ENCODE data around the gene TF. TPM values are rescaled to one million over a fixed set of nuclear protein-coding genes. Genes with fewer than 3 reads are reported as not detected.

Gene TF
- total and polyA plus RNA-seq, 10 of the 15 experiments (the other 5 are each of a cell fraction or from before 2014, with no cell fraction given): under 0.01 to 8.9 (median 0.05) TPM; not detected in 1

DNA sequence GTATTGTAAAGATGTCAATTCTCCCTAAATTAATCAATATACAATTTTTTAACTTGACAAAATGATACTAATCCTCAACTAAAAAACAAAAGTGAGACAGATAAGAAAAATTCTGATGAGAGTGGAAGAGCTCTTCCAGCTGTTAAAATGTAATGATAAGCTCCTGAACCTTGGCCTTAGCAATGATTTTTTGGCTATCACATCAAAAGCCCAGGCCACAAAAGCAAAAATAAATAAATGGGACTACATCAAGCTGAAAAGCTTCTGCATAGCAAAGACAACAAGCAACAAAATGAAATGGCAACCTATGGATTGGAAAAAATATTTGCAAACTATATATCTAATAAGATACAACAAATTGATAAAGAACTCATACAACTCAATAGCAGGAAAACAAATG lies 35.4 kb downstream of the TF start:
- ChIA-PET POLR2A (interaction anchor here (0.6 kb wide), 1 partner anchor 358 kb away, joined by 4 read pairs; no protein-coding TSS in a partner anchor), SMC1A (ENCODE audit: uncharacterized antibody, unreplicated experiment) (interaction anchor here (0.8 kb wide), 1 partner anchor 17 kb away, joined by 3 read pairs; no protein-coding TSS in a partner anchor), RAD21 (ENCODE audit: unreplicated experiment) (no interaction called here), CTCF (no interaction called here)
- no peak for DNase-seq (ENCODE audit: low read depth, low spot score)
- Histone ChIP-seq H3K4me2 (ENCODE audit: control insufficient read depth, insufficient read depth) (no peak overlapping the region), H3K9ac (ENCODE audit: control insufficient read depth, insufficient read depth, low read length) (no peak overlapping the region), H3K79me2 (ENCODE audit: control insufficient read depth, insufficient read depth, low read length) (no peaks in the 10 kb centered on the region), H2AFZ (ENCODE audit: control insufficient read depth, low read depth, low read length) (no peak overlapping the region), H3K27me3 (replicated peaks in 1 of 2; ENCODE audit: control insufficient read depth in 2 of 2, insufficient read depth in 2 of 2, low read length in 1 of 2) (peaks cover 0 to 1% of the 10 kb centered on the region in 2 experiments; a peak in 1 of 4 replicates), H4K20me1 (ENCODE audit: control insufficient read depth, insufficient read depth) (no peaks in the 10 kb centered on the region), H3K4me3 (no peak overlapping the region), H3K9me3 (replicated peaks; ENCODE audit: control insufficient read depth, insufficient read depth, low read length) (no peaks in the 10 kb centered on the region), H3K27ac (ENCODE audit: control insufficient read depth, insufficient read depth) (no peak overlapping the region), H3K36me3 (ENCODE audit: control insufficient read depth in 2 of 2, insufficient read depth in 2 of 2, low read length in 1 of 2) (no peaks in the 10 kb centered on the region), H3K4me1 (ENCODE audit: control insufficient read depth, insufficient read depth, low read length) (no peaks in the 10 kb centered on the region)
- BruUV-seq (replicated peaks): no TSS peak
- in situ Hi-C loops (cut with MboI): no loop called here
- TF ChIP-seq, protein P1, sequence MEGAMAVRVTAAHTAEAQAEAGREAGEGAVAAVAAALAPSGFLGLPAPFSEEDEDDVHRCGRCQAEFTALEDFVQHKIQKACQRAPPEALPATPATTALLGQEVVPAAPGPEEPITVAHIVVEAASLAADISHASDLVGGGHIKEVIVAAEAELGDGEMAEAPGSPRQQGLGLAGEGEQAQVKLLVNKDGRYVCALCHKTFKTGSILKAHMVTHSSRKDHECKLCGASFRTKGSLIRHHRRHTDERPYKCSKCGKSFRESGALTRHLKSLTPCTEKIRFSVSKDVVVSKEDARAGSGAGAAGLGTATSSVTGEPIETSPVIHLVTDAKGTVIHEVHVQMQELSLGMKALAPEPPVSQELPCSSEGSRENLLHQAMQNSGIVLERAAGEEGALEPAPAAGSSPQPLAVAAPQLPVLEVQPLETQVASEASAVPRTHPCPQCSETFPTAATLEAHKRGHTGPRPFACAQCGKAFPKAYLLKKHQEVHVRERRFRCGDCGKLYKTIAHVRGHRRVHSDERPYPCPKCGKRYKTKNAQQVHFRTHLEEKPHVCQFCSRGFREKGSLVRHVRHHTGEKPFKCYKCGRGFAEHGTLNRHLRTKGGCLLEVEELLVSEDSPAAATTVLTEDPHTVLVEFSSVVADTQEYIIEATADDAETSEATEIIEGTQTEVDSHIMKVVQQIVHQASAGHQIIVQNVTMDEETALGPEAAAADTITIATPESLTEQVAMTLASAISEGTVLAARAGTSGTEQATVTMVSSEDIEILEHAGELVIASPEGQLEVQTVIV (IDR thresholded peaks at IDR 0.05; ENCODE audit: borderline replicate concordance, partially characterized antibody): no peak
- TF ChIP-seq NR2F1 (conservative IDR thresholded peaks at IDR 0.05) (no peak), YBX1 (IDR thresholded peaks at IDR 0.05) (no peak), BRCA1 (IDR thresholded peaks at IDR 0.05; ENCODE audit: low read depth, low read length) (no peak), IKZF2 (IDR thresholded peaks at IDR 0.05) (no peak), RB1 (IDR thresholded peaks at IDR 0.05; ENCODE audit: borderline replicate concordance) (no peak), SMAD5 (IDR thresholded peaks at IDR 0.05; ENCODE audit: low read depth) (no peak), DPF2 (IDR thresholded peaks at IDR 0.05) (no peak)
- TF ChIP-seq, protein P2, sequence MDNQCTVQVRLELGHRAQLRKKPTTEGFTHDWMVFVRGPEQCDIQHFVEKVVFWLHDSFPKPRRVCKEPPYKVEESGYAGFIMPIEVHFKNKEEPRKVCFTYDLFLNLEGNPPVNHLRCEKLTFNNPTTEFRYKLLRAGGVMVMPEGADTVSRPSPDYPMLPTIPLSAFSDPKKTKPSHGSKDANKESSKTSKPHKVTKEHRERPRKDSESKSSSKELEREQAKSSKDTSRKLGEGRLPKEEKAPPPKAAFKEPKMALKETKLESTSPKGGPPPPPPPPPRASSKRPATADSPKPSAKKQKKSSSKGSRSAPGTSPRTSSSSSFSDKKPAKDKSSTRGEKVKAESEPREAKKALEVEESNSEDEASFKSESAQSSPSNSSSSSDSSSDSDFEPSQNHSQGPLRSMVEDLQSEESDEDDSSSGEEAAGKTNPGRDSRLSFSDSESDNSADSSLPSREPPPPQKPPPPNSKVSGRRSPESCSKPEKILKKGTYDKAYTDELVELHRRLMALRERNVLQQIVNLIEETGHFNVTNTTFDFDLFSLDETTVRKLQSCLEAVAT (IDR thresholded peaks at IDR 0.05): no peak
- TF ChIP-seq, protein P3, sequence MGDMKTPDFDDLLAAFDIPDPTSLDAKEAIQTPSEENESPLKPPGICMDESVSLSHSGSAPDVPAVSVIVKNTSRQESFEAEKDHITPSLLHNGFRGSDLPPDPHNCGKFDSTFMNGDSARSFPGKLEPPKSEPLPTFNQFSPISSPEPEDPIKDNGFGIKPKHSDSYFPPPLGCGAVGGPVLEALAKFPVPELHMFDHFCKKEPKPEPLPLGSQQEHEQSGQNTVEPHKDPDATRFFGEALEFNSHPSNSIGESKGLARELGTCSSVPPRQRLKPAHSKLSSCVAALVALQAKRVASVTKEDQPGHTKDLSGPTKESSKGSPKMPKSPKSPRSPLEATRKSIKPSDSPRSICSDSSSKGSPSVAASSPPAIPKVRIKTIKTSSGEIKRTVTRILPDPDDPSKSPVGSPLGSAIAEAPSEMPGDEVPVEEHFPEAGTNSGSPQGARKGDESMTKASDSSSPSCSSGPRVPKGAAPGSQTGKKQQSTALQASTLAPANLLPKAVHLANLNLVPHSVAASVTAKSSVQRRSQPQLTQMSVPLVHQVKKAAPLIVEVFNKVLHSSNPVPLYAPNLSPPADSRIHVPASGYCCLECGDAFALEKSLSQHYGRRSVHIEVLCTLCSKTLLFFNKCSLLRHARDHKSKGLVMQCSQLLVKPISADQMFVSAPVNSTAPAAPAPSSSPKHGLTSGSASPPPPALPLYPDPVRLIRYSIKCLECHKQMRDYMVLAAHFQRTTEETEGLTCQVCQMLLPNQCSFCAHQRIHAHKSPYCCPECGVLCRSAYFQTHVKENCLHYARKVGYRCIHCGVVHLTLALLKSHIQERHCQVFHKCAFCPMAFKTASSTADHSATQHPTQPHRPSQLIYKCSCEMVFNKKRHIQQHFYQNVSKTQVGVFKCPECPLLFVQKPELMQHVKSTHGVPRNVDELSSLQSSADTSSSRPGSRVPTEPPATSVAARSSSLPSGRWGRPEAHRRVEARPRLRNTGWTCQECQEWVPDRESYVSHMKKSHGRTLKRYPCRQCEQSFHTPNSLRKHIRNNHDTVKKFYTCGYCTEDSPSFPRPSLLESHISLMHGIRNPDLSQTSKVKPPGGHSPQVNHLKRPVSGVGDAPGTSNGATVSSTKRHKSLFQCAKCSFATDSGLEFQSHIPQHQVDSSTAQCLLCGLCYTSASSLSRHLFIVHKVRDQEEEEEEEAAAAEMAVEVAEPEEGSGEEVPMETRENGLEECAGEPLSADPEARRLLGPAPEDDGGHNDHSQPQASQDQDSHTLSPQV (IDR thresholded peaks at IDR 0.05): no peak
- intact Hi-C loops (cut with micrococcal nuclease; ENCODE audit: unreplicated experiment): no loop called here
- no peak for FAIRE-seq
- ATAC-seq: no peak

Data from GM12878 (cell line).